Measurements from ENCODE around the gene HTT.

DNA sequence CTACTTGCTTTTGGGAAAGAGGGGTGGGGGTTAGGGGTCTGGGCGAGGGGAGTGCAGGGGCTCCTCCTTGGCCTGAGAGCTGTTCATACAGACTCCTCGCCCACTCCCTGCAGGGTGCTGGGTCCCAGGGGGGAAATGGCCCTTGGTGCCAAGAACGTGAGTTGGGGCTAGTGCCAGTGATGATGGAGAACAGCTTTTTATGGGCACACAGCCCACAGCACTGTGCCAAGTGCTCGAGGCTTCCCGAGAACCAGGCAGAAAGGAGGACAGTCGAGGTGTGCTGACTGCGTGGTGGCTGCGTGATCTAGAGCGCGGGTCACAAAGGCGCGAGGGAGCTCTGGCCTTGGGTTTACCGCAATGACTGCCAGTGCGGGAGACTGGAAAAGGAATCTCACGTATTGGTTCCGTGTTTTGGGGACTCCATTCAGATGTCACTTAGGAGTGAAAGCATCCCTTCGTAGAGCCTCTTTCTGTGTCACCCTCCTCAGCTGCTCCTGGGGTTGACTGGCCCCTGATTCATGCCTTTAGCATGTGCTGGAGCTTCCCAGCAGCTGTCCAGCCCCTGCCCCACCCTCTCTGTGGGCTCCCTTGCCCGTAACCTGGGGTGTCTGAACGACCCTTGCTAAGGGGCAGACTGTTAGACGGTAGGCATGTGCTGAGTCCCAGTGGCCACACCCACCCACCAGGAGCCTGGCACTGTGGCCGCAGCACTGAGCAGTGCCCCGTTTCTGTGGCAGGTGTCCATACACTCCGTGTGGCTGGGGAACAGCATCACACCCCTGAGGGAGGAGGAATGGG, 153.6 kb downstream of the HTT start:
- TF ChIP-seq MAFK (IDR thresholded peaks at IDR 0.05; ENCODE audit: partially characterized antibody) (no peak), RCOR1 (IDR thresholded peaks at IDR 0.05; ENCODE audit: low read depth, low read length) (no peak), CEBPB (IDR thresholded peaks at IDR 0.05) (no peak), TFCP2L1 (CRISPR knock-in tag; IDR thresholded peaks at IDR 0.05) (no peak)
- TF ChIP-seq, protein P1, sequence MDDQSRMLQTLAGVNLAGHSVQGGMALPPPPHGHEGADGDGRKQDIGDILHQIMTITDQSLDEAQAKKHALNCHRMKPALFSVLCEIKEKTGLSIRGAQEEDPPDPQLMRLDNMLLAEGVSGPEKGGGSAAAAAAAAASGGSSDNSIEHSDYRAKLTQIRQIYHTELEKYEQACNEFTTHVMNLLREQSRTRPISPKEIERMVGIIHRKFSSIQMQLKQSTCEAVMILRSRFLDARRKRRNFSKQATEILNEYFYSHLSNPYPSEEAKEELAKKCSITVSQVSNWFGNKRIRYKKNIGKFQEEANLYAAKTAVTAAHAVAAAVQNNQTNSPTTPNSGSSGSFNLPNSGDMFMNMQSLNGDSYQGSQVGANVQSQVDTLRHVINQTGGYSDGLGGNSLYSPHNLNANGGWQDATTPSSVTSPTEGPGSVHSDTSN (IDR thresholded peaks at IDR 0.05), result no peak
- TF ChIP-seq, protein P2, sequence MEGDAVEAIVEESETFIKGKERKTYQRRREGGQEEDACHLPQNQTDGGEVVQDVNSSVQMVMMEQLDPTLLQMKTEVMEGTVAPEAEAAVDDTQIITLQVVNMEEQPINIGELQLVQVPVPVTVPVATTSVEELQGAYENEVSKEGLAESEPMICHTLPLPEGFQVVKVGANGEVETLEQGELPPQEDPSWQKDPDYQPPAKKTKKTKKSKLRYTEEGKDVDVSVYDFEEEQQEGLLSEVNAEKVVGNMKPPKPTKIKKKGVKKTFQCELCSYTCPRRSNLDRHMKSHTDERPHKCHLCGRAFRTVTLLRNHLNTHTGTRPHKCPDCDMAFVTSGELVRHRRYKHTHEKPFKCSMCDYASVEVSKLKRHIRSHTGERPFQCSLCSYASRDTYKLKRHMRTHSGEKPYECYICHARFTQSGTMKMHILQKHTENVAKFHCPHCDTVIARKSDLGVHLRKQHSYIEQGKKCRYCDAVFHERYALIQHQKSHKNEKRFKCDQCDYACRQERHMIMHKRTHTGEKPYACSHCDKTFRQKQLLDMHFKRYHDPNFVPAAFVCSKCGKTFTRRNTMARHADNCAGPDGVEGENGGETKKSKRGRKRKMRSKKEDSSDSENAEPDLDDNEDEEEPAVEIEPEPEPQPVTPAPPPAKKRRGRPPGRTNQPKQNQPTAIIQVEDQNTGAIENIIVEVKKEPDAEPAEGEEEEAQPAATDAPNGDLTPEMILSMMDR (IDR thresholded peaks at IDR 0.05), result no peak
